Measurements from ENCODE around the gene KIAA1217. TPM values are rescaled to one million over a fixed set of nuclear protein-coding genes. Genes with fewer than 3 reads are reported as not detected.
"Not testable (repeated sequence)": the region's sequence is repeated elsewhere in the genome, so short reads cannot be mapped to it uniquely, and the experiment has no call there.

The KIAA1217 gene
- total RNA-seq, 1 experiment from 2014 or later, result 171 TPM

- BruUV-seq (replicated peaks), result no TSS peak
- Mint-ChIP-seq H3K9me3 (ENCODE audit: unreplicated experiment) (no peaks in the 10 kb centered on the region), H3K27me3 (ENCODE audit: insufficient read depth, unreplicated experiment) (no peaks in the 10 kb centered on the region), H3K4me3 (ENCODE audit: unreplicated experiment) (peak overlapping the region; percentile 57), H3K36me3 (ENCODE audit: insufficient read depth, unreplicated experiment) (peaks cover 95% of the 10 kb centered on the region), H3K4me1 (ENCODE audit: low read depth, unreplicated experiment) (peaks cover 73% of the 10 kb centered on the region), H3K27ac (ENCODE audit: unreplicated experiment) (peak overlapping the region; percentile 62)
- Histone ChIP-seq H3K9me3 (no peaks in the 10 kb centered on the region), H3K4me3 (ENCODE audit: low read depth, low read length) (no peak overlapping the region), H3K36me3 (ENCODE audit: control insufficient read depth, insufficient read depth, low read length) (peaks cover 6% of the 10 kb centered on the region; the same call in 1 of the 2 replicates), H3K27me3 (replicated peaks; ENCODE audit: control insufficient read depth, insufficient read depth, low read length) (no peaks in the 10 kb centered on the region), H3K4me1 (peaks cover 62% of the 10 kb centered on the region)
- POLR2A ChIA-PET, result interaction anchor here (0.6 kb wide), 1 partner anchor 43 kb away, joined by 3 read pairs; no protein-coding TSS in a partner anchor
- no peak for TF ChIP-seq CTCF (IDR thresholded peaks at IDR 0.05; ENCODE audit: insufficient read depth in 1 of 2, low read depth in 1 of 2, low read length in 1 of 2, severe bottlenecking in 1 of 2, unreplicated experiment in 1 of 2)
- no peak for DNase-seq
- intact Hi-C loops (cut with micrococcal nuclease; ENCODE audit: unreplicated experiment), result loop anchor here (1.0 kb wide), 2 partner anchors 10 to 24 kb away; no protein-coding TSS in a partner anchor
- CTCF ChIA-PET, result no interaction called here
These were observed 233.3 kb downstream of the KIAA1217 start for GRCh38 chr10:24442234-24442633.

- DNase-seq; H3K4me3 ChIP-seq (ENCODE audit: low read depth, low read length); H3K9me3 ChIP-seq; H3K27me3 Mint-ChIP-seq (ENCODE audit: insufficient read depth, unreplicated experiment); H3K9me3 Mint-ChIP-seq (ENCODE audit: unreplicated experiment); H3K36me3 ChIP-seq (ENCODE audit: control insufficient read depth, insufficient read depth, low read length); H3K27me3 ChIP-seq (replicated peaks; ENCODE audit: control insufficient read depth, insufficient read depth, low read length); BruUV-seq (replicated peaks); CTCF ChIA-PET: not testable (repeated sequence)
- peak overlapping the region; percentile 62 for H3K27ac Mint-ChIP-seq (ENCODE audit: unreplicated experiment)
- H3K36me3 Mint-ChIP-seq (ENCODE audit: insufficient read depth, unreplicated experiment), result peaks cover 95% of the 10 kb centered on the region
- peak overlapping the region; percentile 57 for H3K4me3 Mint-ChIP-seq (ENCODE audit: unreplicated experiment)
- intact Hi-C loops (cut with micrococcal nuclease; ENCODE audit: unreplicated experiment), result loop anchor here (1.0 kb wide), 2 partner anchors 10 to 24 kb away; no protein-coding TSS in a partner anchor
- POLR2A ChIA-PET, result interaction anchor here (0.6 kb wide), 1 partner anchor 43 kb away, joined by 3 read pairs; no protein-coding TSS in a partner anchor
- H3K4me1 ChIP-seq, result peaks cover 62% of the 10 kb centered on the region
- H3K4me1 Mint-ChIP-seq (ENCODE audit: low read depth, unreplicated experiment), result peaks cover 76% of the 10 kb centered on the region
These were observed 233.8 kb downstream of the KIAA1217 start for GRCh38 chr10:24442641-24443174.

- intact Hi-C loops (cut with micrococcal nuclease; ENCODE audit: unreplicated experiment), result no loop called here
- Histone ChIP-seq H3K36me3 (ENCODE audit: control insufficient read depth, insufficient read depth, low read length) (peaks cover 6% of the 10 kb centered on the region; the same call in 1 of the 2 replicates), H3K27me3 (replicated peaks; ENCODE audit: control insufficient read depth, insufficient read depth, low read length) (no peaks in the 10 kb centered on the region), H3K4me3 (ENCODE audit: low read depth, low read length) (no peak overlapping the region), H3K4me1 (peaks cover 50% of the 10 kb centered on the region), H3K9me3 (no peaks in the 10 kb centered on the region)
- no peaks in the 10 kb centered on the region for H3K9me3 Mint-ChIP-seq (ENCODE audit: unreplicated experiment)
- H3K4me1 Mint-ChIP-seq (ENCODE audit: low read depth, unreplicated experiment), result peaks cover 70% of the 10 kb centered on the region
- peaks cover 84% of the 10 kb centered on the region for H3K36me3 Mint-ChIP-seq (ENCODE audit: insufficient read depth, unreplicated experiment)
- ChIA-PET POLR2A (no interaction called here), CTCF (no interaction called here)
- no peak overlapping the region for H3K4me3 Mint-ChIP-seq (ENCODE audit: unreplicated experiment)
- peak overlapping the region; percentile 69 for H3K27ac Mint-ChIP-seq (ENCODE audit: unreplicated experiment)
- BruUV-seq (replicated peaks), result no TSS peak
- no peaks in the 10 kb centered on the region for H3K27me3 Mint-ChIP-seq (ENCODE audit: insufficient read depth, unreplicated experiment)
- DNase-seq, result no peak
- TF ChIP-seq CTCF (IDR thresholded peaks at IDR 0.05; ENCODE audit: insufficient read depth in 1 of 2, low read depth in 1 of 2, low read length in 1 of 2, severe bottlenecking in 1 of 2, unreplicated experiment in 1 of 2), result no peak
These were observed 235.4 kb downstream of the KIAA1217 start for GRCh38 chr10:24444337-24444736.

- H3K9me3 ChIP-seq; H3K9me3 Mint-ChIP-seq (ENCODE audit: unreplicated experiment); H3K27me3 Mint-ChIP-seq (ENCODE audit: insufficient read depth, unreplicated experiment); H3K4me3 Mint-ChIP-seq (ENCODE audit: unreplicated experiment); BruUV-seq (replicated peaks); POLR2A ChIA-PET; H3K4me3 ChIP-seq (ENCODE audit: low read depth, low read length); CTCF ChIA-PET; H3K27ac Mint-ChIP-seq (ENCODE audit: unreplicated experiment); H3K36me3 ChIP-seq (ENCODE audit: control insufficient read depth, insufficient read depth, low read length); DNase-seq; intact Hi-C loops (cut with micrococcal nuclease; ENCODE audit: unreplicated experiment); H3K27me3 ChIP-seq (replicated peaks; ENCODE audit: control insufficient read depth, insufficient read depth, low read length): not testable (repeated sequence)
- peaks cover 40% of the 10 kb centered on the region for H3K4me1 ChIP-seq
- peaks cover 72% of the 10 kb centered on the region for H3K36me3 Mint-ChIP-seq (ENCODE audit: insufficient read depth, unreplicated experiment)
- peaks cover 57% of the 10 kb centered on the region for H3K4me1 Mint-ChIP-seq (ENCODE audit: low read depth, unreplicated experiment)
These were observed 237.0 kb downstream of the KIAA1217 start for GRCh38 chr10:24445958-24446357.

All from Caco-2 (cell line).